HEK293 (cell line): ENCODE results near the gene LENEP.
A peak's percentile ranks its signal among the peaks of the same experiment; 100 is the strongest.

Experiments used
- CTCF ChIA-PET: fragments of 350-600 bp; formaldehyde crosslinking; extraction: SDS; loops from one replicate; lab custom pipeline; 2021; ENCODE audit warnings: antibody characterized with exemption; lab: Yijun Ruan, JAX
- POLR2A ChIA-PET: fragments of 300-600 bp; formaldehyde crosslinking; extraction: SDS; loops from one replicate; lab custom pipeline; 2020; ENCODE audit warnings: antibody characterized with exemption, inconsistent platforms; lab: Yijun Ruan, JAX
- H3K27ac ChIP-seq: fragments of 200-500 bp; sonication (Bioruptor generic); 2 replicates; pipeline ENCODE4 v1.5.1; 2014; ENCODE audit warnings: low read depth, low read length, control low read depth, inconsistent platforms; ENCODE audit errors: extremely low read depth
- H3K36me3 ChIP-seq, 2 experiments: fragments of 200-500 bp in 1 of 2; sonication (Bioruptor generic) in 1 of 2; 1 replicate in 1 of 2; 2 replicates in 1 of 2; pipeline ENCODE4 v1.5.1; 2014 to 2017; ENCODE audit warnings: inconsistent platforms in 2 of 2, low read length in 2 of 2; ENCODE audit not compliant: control insufficient read depth in 2 of 2, insufficient read depth in 1 of 2
- H3K4me1 ChIP-seq: fragments of 200-500 bp; sonication (Bioruptor generic); 2 replicates; pipeline ENCODE4 v1.5.1; 2014; ENCODE audit warnings: mild to moderate bottlenecking, low read length, inconsistent platforms; ENCODE audit not compliant: control insufficient read depth, insufficient read depth
- H3K4me3 ChIP-seq: 2 replicates; pipeline ENCODE4 v1.5.1; 2011; ENCODE audit warnings: low read depth, mild to moderate bottlenecking, control low read depth, low read length, moderate library complexity
- H3K9me3 ChIP-seq: fragments of 200-500 bp; sonication (Bioruptor generic); 2 replicates; pipeline ENCODE4 v1.5.1; 2014; ENCODE audit warnings: low read depth, low read length, inconsistent platforms; ENCODE audit not compliant: control insufficient read depth, insufficient read depth
- BCL11A ChIP-seq: fragments of 450-650 bp; formaldehyde crosslinking; IDR thresholded peaks from 2 replicates; pipeline ENCODE4 v1.5.1; 2016; ENCODE audit warnings: low read depth, missing biosample characterization, missing genetic modification characterization
- GFI1B ChIP-seq: fragments of 450-650 bp; formaldehyde crosslinking; IDR thresholded peaks from 2 replicates; pipeline ENCODE4 v1.5.1; 2016; ENCODE audit warnings: missing biosample characterization, missing genetic modification characterization
- GLIS2 ChIP-seq: fragments of 450-650 bp; formaldehyde crosslinking; IDR thresholded peaks from 2 replicates; pipeline ENCODE4 v1.5.1; 2016; ENCODE audit warnings: missing biosample characterization, missing genetic modification characterization
- KLF10 ChIP-seq: fragments of 450-650 bp; IDR thresholded peaks from 2 replicates; pipeline ENCODE4 v1.5.1; 2018; ENCODE audit warnings: missing biosample characterization, mild to moderate bottlenecking, missing genetic modification characterization
- KLF8 ChIP-seq: fragments of 450-650 bp; formaldehyde crosslinking; IDR thresholded peaks from 2 replicates; pipeline ENCODE4 v1.5.1; 2016; ENCODE audit warnings: missing biosample characterization, missing genetic modification characterization
- PATZ1 ChIP-seq: fragments of 450-650 bp; formaldehyde crosslinking; IDR thresholded peaks from 2 replicates; pipeline ENCODE4 v1.5.1; 2016; ENCODE audit warnings: missing biosample characterization, missing genetic modification characterization
- REPIN1 ChIP-seq: fragments of 450-650 bp; formaldehyde crosslinking; IDR thresholded peaks from 2 replicates; pipeline ENCODE4 v1.5.1; 2017; ENCODE audit warnings: missing biosample characterization, missing genetic modification characterization, low read depth
- SCRT1 ChIP-seq: fragments of 450-650 bp; formaldehyde crosslinking; IDR thresholded peaks from 2 replicates; pipeline ENCODE4 v1.5.1; 2016; ENCODE audit warnings: missing biosample characterization, missing genetic modification characterization, borderline replicate concordance
- SCRT2 ChIP-seq: fragments of 450-650 bp; formaldehyde crosslinking; IDR thresholded peaks from 2 replicates; pipeline ENCODE4 v1.5.1; 2016; ENCODE audit warnings: missing biosample characterization, missing genetic modification characterization
- SP2 ChIP-seq: fragments of 450-650 bp; formaldehyde crosslinking; IDR thresholded peaks from 2 replicates; pipeline ENCODE4 v1.5.1; 2016; ENCODE audit warnings: missing biosample characterization, missing genetic modification characterization
- SP7 ChIP-seq: fragments of 450-650 bp; formaldehyde crosslinking; IDR thresholded peaks from 2 replicates; pipeline ENCODE4 v1.5.1; 2016; ENCODE audit warnings: missing biosample characterization, missing genetic modification characterization
- WT1 ChIP-seq: fragments of 450-650 bp; formaldehyde crosslinking; IDR thresholded peaks from 2 replicates; pipeline ENCODE4 v1.5.1; 2016; ENCODE audit warnings: missing biosample characterization, missing genetic modification characterization
- ZBTB17 ChIP-seq: fragments of 450-650 bp; formaldehyde crosslinking; IDR thresholded peaks from 2 replicates; pipeline ENCODE4 v1.5.1; 2016; ENCODE audit warnings: missing biosample characterization, missing genetic modification characterization
- ZBTB20 ChIP-seq: fragments of 450-650 bp; formaldehyde crosslinking; IDR thresholded peaks from 2 replicates; pipeline ENCODE4 v1.5.1; 2016; ENCODE audit warnings: missing biosample characterization, missing genetic modification characterization
- ZBTB8A ChIP-seq: fragments of 450-650 bp; formaldehyde crosslinking; IDR thresholded peaks from 2 replicates; pipeline ENCODE4 v1.5.1; 2016; ENCODE audit warnings: missing biosample characterization, missing genetic modification characterization
- ZNF202 ChIP-seq: fragments of 450-650 bp; formaldehyde crosslinking; IDR thresholded peaks from 2 replicates; pipeline ENCODE4 v1.5.1; 2016; ENCODE audit warnings: missing biosample characterization, missing genetic modification characterization, borderline replicate concordance
- ZNF221 ChIP-seq: fragments of 450-650 bp; formaldehyde crosslinking; IDR thresholded peaks from 2 replicates; pipeline ENCODE4 v1.5.1; 2017; ENCODE audit warnings: missing biosample characterization, missing genetic modification characterization, borderline replicate concordance
- ZNF274 ChIP-seq, 2 experiments: fragments of 200-500 bp in 1 of 2; fragments of 450-650 bp in 1 of 2; sonication (Bioruptor generic) in 1 of 2; formaldehyde crosslinking in 1 of 2; IDR thresholded peaks; 2 replicates each; pipeline versions ENCODE4 v1.5.1 to v1.6.1; 2014 to 2016; ENCODE audit warnings: borderline replicate concordance in 1 of 2, inconsistent platforms in 1 of 2, low read length in 1 of 2, missing biosample characterization in 1 of 2, missing genetic modification characterization in 1 of 2
- ZNF335 ChIP-seq: fragments of 450-650 bp; formaldehyde crosslinking; conservative IDR thresholded peaks from 2 replicates; pipeline ENCODE4 v1.5.1; 2016; ENCODE audit warnings: missing biosample characterization, missing genetic modification characterization
- ZNF366 ChIP-seq: fragments of 450-650 bp; formaldehyde crosslinking; conservative IDR thresholded peaks from 2 replicates; pipeline ENCODE4 v1.5.1; 2016; ENCODE audit warnings: missing biosample characterization, missing genetic modification characterization
- ZNF423 ChIP-seq: fragments of 450-650 bp; formaldehyde crosslinking; IDR thresholded peaks from 2 replicates; pipeline ENCODE4 v1.5.1; 2016; ENCODE audit warnings: missing biosample characterization, missing genetic modification characterization
- ZNF529 ChIP-seq: fragments of 450-650 bp; formaldehyde crosslinking; IDR thresholded peaks from 2 replicates; pipeline ENCODE4 v1.5.1; 2017; ENCODE audit warnings: missing genetic modification characterization, missing biosample characterization; ENCODE audit not compliant: insufficient replicate concordance
- ZNF654 ChIP-seq: fragments of 450-650 bp; formaldehyde crosslinking; IDR thresholded peaks from 2 replicates; pipeline ENCODE4 v1.5.1; 2016; ENCODE audit warnings: low read depth, missing biosample characterization, missing genetic modification characterization
- ZNF664 ChIP-seq: fragments of 450-650 bp; formaldehyde crosslinking; IDR thresholded peaks from 2 replicates; pipeline ENCODE4 v1.5.1; 2016; ENCODE audit warnings: missing biosample characterization, missing genetic modification characterization
- ZNF76 ChIP-seq: fragments of 450-650 bp; formaldehyde crosslinking; IDR thresholded peaks from 2 replicates; pipeline ENCODE4; 2016; ENCODE audit warnings: low read depth, missing biosample characterization, missing genetic modification characterization, borderline replicate concordance
- ZXDB ChIP-seq: fragments of 450-650 bp; formaldehyde crosslinking; IDR thresholded peaks from 2 replicates; pipeline ENCODE4 v1.5.1; 2016; ENCODE audit warnings: missing biosample characterization, missing genetic modification characterization
- TF ChIP-seq, protein P1 (sequence below): fragments of 450-650 bp; formaldehyde crosslinking; IDR thresholded peaks from 2 replicates; pipeline ENCODE4 v1.5.1; 2016; ENCODE audit warnings: missing biosample characterization, missing genetic modification characterization
- TF ChIP-seq, protein P2 (sequence below): fragments of 450-650 bp; formaldehyde crosslinking; IDR thresholded peaks from 2 replicates; pipeline ENCODE4 v1.5.1; 2016; ENCODE audit warnings: missing biosample characterization, missing genetic modification characterization

The LENEP gene

GRCh38 chr1:154955718-154956543 lies 37.5 kb upstream of the LENEP start, which contains the start of gene PBXIP1:
Gene PBXIP1, minus strand, starts transcription at chr1:154956099. Its CDS starts 2,378 bp downstream, at chr1:154953721.
- ChIA-PET CTCF (interaction anchor here (0.6 to 3.0 kb wide), 15 partner anchors 9 to 129 kb away, joined by 3 to 10 read pairs (median 5); partner anchors contain the start of genes ADAM15, FLAD1 and PMVK), POLR2A (interaction anchor here (0.6 to 3.9 kb wide), 13 partner anchors 10 to 1228 kb away, joined by 3 to 41 read pairs (median 5); partner anchors contain the start of genes ADAM15, FLAD1, INTS3 and LENEP)
- TF ChIP-seq SP7 (tag by site-specific recombination): 0 out of 2 replicates have a peak, but pooled peaks have one; percentile 1
- 0 out of 2 replicates have a peak, but pooled peaks have one; percentile 29 for TF ChIP-seq ZXDB
- no peak for TF ChIP-seq ZNF529
- TF ChIP-seq ZNF274 (IDR thresholded peaks at IDR 0.05; ENCODE audit: low read length): no peak
- no peak for TF ChIP-seq ZNF274 (tag by site-specific recombination; IDR thresholded peaks at IDR 0.05; ENCODE audit: borderline replicate concordance)
- TF ChIP-seq ZNF76 (tag by site-specific recombination): 0 out of 2 replicates have a peak, but pooled peaks have one; percentile 24
- no peak for TF ChIP-seq GFI1B (tag by site-specific recombination)
- TF ChIP-seq ZBTB17: peak; percentile 92; the same call in 1 of the 2 replicates
- TF ChIP-seq, protein P1, sequence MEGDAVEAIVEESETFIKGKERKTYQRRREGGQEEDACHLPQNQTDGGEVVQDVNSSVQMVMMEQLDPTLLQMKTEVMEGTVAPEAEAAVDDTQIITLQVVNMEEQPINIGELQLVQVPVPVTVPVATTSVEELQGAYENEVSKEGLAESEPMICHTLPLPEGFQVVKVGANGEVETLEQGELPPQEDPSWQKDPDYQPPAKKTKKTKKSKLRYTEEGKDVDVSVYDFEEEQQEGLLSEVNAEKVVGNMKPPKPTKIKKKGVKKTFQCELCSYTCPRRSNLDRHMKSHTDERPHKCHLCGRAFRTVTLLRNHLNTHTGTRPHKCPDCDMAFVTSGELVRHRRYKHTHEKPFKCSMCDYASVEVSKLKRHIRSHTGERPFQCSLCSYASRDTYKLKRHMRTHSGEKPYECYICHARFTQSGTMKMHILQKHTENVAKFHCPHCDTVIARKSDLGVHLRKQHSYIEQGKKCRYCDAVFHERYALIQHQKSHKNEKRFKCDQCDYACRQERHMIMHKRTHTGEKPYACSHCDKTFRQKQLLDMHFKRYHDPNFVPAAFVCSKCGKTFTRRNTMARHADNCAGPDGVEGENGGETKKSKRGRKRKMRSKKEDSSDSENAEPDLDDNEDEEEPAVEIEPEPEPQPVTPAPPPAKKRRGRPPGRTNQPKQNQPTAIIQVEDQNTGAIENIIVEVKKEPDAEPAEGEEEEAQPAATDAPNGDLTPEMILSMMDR (tag by site-specific recombination): peak; percentile 20; the same call in 1 of the 2 replicates
- no peak for TF ChIP-seq BCL11A (tag by site-specific recombination)
- TF ChIP-seq ZNF366 (tag by site-specific recombination): peak; percentile 82
- peak; percentile 98 for TF ChIP-seq ZNF664 (tag by site-specific recombination)
- TF ChIP-seq WT1 (tag by site-specific recombination): 0 out of 2 replicates have a peak, but pooled peaks have one; percentile 23
- TF ChIP-seq REPIN1 (tag by site-specific recombination): no peak
- peak; percentile 100 for TF ChIP-seq ZNF335 (tag by site-specific recombination)
- peak; percentile 100 for TF ChIP-seq SCRT2
- TF ChIP-seq ZBTB20 (tag by site-specific recombination): peak; percentile 67
- no peak for TF ChIP-seq ZNF423 (tag by site-specific recombination)
- peak; percentile 13; the same call in 1 of the 2 replicates for TF ChIP-seq ZBTB8A (tag by site-specific recombination)
- TF ChIP-seq GLIS2 (tag by site-specific recombination): peak; percentile 75
- TF ChIP-seq ZNF221 (tag by site-specific recombination): no peak
- peak; percentile 48; the same call in 1 of the 2 replicates for TF ChIP-seq PATZ1 (tag by site-specific recombination)
- TF ChIP-seq ZNF202 (tag by site-specific recombination): no peak
- TF ChIP-seq KLF8 (tag by site-specific recombination): 0 out of 2 replicates have a peak, but pooled peaks have one; percentile 16
- TF ChIP-seq, protein P2, sequence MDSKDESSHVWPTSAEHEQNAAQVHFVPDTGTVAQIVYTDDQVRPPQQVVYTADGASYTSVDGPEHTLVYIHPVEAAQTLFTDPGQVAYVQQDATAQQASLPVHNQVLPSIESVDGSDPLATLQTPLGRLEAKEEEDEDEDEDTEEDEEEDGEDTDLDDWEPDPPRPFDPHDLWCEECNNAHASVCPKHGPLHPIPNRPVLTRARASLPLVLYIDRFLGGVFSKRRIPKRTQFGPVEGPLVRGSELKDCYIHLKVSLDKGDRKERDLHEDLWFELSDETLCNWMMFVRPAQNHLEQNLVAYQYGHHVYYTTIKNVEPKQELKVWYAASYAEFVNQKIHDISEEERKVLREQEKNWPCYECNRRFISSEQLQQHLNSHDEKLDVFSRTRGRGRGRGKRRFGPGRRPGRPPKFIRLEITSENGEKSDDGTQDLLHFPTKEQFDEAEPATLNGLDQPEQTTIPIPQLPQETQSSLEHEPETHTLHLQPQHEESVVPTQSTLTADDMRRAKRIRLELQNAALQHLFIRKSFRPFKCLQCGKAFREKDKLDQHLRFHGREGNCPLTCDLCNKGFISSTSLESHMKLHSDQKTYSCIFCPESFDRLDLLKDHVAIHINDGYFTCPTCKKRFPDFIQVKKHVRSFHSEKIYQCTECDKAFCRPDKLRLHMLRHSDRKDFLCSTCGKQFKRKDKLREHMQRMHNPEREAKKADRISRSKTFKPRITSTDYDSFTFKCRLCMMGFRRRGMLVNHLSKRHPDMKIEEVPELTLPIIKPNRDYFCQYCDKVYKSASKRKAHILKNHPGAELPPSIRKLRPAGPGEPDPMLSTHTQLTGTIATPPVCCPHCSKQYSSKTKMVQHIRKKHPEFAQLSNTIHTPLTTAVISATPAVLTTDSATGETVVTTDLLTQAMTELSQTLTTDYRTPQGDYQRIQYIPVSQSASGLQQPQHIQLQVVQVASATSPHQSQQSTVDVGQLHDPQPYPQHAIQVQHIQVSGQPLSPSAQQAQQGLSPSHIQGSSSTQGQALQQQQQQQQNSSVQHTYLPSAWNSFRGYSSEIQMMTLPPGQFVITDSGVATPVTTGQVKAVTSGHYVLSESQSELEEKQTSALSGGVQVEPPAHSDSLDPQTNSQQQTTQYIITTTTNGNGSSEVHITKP (tag by site-specific recombination): peak; percentile 76
- peak; percentile 12; the same call in 1 of the 2 replicates for TF ChIP-seq ZNF654 (tag by site-specific recombination)
- peak; percentile 37; the same call in 1 of the 2 replicates for TF ChIP-seq KLF10 (tag by site-specific recombination)
- TF ChIP-seq SP2 (tag by site-specific recombination): peak; percentile 91
- TF ChIP-seq SCRT1: peak; percentile 99
- Histone ChIP-seq H3K9me3 (no peaks in the 10 kb centered on the region), H3K27ac (no peak within 1 kb of the TSS), H3K4me3 (peak within 1 kb of the TSS; percentile 59), H3K36me3 (peaks cover 3 to 25% of the 10 kb centered on the region in 2 experiments), H3K4me1 (peaks cover 5% of the 10 kb centered on the region; the same call in 1 of the 2 replicates)
